ENCODE results near the gene MBLAC1.
"Not testable (repeated sequence)": the region's sequence is repeated elsewhere in the genome, so short reads cannot be mapped to it uniquely, and the experiment has no call there.

Gene MBLAC1

DNA sequence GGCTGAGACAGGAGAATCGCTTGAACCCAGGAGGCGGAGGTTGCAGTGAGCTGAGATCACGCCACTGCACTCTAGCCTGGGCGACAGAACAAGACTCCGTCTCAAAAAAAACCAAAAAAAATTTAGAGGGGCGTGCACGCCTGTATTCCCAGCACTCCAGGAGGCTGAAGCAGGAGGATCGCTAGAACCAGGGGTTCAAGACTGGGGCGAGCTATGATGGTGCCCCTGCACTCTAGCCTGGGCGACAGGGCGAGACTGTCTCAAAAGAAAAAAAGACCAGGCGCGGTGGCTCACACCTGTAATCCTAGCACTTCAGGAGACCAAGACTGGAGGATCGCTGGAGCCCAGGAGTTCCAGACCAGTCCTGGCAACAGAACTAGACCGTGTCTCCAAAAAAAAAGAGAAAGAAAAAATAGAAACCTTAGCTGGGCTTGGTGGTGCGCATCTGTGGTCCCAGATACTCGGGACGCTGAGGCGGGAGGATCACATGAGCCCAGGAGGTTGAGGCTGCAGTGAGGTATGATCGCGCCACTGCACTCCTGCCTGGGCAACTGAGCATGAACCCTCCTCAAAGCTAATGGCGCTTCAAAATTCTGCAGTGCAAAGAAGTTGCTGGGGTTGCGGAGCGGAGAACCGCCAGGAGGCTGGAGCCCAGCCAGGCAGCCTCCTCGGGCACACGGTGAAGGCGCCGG, 382 bp upstream of the MBLAC1 start:
- intact Hi-C loops (cut with DNase I; ENCODE audit: low total_unique reads): loop anchor here (2.0 kb wide), 1 partner anchor 26 kb away; the partner anchor contains the start of genes AP4M1 and MCM7
- H3K9me3 ChIP-seq: no peaks in the 10 kb centered on the region
- peak overlapping the region; percentile 68 to 88 for H3K4me3 ChIP-seq
- H3K4me1 ChIP-seq: peaks cover 0 to 35% (median 14%) of the 10 kb centered on the region in 4 donors
- TF ChIP-seq, protein P1, sequence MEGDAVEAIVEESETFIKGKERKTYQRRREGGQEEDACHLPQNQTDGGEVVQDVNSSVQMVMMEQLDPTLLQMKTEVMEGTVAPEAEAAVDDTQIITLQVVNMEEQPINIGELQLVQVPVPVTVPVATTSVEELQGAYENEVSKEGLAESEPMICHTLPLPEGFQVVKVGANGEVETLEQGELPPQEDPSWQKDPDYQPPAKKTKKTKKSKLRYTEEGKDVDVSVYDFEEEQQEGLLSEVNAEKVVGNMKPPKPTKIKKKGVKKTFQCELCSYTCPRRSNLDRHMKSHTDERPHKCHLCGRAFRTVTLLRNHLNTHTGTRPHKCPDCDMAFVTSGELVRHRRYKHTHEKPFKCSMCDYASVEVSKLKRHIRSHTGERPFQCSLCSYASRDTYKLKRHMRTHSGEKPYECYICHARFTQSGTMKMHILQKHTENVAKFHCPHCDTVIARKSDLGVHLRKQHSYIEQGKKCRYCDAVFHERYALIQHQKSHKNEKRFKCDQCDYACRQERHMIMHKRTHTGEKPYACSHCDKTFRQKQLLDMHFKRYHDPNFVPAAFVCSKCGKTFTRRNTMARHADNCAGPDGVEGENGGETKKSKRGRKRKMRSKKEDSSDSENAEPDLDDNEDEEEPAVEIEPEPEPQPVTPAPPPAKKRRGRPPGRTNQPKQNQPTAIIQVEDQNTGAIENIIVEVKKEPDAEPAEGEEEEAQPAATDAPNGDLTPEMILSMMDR (IDR thresholded peaks at IDR 0.05): peak in 1 of 2 experiments; percentile 16
- no peaks in the 10 kb centered on the region for H3K27me3 ChIP-seq
- no peak for DNase-seq
- H3K27ac ChIP-seq: peak overlapping the region; percentile 82 to 87
- H3K36me3 ChIP-seq: peaks cover 0 to 27% (median 4%) of the 10 kb centered on the region in 3 donors

DNA sequence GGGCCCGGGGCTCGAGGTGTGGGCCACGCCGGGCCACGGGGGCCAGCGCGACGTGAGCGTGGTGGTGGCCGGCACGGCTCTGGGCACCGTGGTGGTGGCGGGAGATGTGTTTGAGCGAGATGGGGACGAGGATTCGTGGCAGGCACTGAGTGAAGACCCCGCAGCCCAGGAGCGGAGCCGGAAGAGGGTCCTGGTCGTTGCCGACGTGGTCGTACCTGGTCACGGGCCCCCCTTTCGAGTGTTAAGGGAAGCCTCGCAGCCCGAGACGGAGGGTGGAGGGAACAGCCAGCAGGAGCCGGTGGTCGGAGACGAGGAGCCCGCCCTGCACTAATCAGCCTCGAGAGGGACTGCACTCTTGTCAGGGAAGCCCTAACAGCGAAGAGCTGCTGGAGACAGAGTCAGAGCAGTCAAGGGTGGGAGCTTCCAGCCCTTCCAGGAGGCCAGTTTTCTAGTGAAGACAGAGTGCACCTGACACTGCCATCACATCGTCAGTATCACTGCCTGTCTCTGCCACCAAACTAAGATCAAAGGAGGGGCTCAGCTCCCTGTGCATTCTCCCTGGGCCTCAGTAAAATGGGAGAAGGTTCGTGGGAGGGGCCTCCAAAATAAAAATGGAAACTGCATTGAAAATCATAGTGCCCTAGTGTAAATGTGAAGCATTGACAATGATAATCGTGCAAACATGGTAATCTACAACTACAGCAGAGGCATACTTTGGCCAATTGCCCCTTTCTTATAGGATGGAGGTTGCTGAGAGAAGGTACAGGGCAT, 1.3 kb downstream of the MBLAC1 start:
- no peak for DNase-seq
- Histone ChIP-seq H3K27ac (peak overlapping the region; percentile 82 to 87), H3K9me3 (no peaks in the 10 kb centered on the region), H3K36me3 (peaks cover 0 to 16% (median 4%) of the 10 kb centered on the region in 3 donors), H3K4me3 (peak overlapping the region; percentile 68 to 88), H3K4me1 (peaks cover 0 to 31% (median 15%) of the 10 kb centered on the region in 4 donors), H3K27me3 (no peaks in the 10 kb centered on the region)
- TF ChIP-seq, protein P1 (IDR thresholded peaks at IDR 0.05): no peak
- intact Hi-C loops (cut with DNase I; ENCODE audit: low total_unique reads): loop anchor here (2.0 kb wide), 1 partner anchor 27 kb away; the partner anchor contains the start of genes AP4M1 and MCM7

DNA sequence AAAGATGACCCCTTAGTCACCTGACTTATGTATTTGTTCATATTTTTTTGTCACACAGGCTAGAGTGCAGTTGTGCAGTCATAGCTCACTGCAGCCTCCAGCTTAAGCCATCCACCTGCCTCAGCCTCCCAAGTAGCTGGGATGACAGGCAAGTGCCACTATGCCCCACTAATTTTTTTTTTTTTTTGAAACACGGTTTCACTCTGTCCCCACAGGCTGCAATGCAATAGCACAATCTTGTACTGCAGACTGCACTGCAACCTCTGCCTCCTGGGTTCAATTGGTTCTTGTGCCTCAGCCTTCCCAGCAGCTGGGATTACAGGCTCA, 1.8 kb downstream of the MBLAC1 start:
- peaks cover 0 to 31% (median 15%) of the 10 kb centered on the region in 4 donors for H3K4me1 ChIP-seq
- DNase-seq: no peak
- no peaks in the 10 kb centered on the region for H3K9me3 ChIP-seq
- TF ChIP-seq, protein P1 (IDR thresholded peaks at IDR 0.05): no peak
- H3K4me3 ChIP-seq: peak overlapping the region in 1 of 2 donors; percentile 88
- peak overlapping the region in 1 of 2 donors; percentile 87 for H3K27ac ChIP-seq
- H3K36me3 ChIP-seq: peaks cover 0 to 11% (median 2%) of the 10 kb centered on the region in 3 donors
- H3K27me3 ChIP-seq: no peaks in the 10 kb centered on the region
- intact Hi-C loops (cut with DNase I; ENCODE audit: low total_unique reads): no loop called here

DNA sequence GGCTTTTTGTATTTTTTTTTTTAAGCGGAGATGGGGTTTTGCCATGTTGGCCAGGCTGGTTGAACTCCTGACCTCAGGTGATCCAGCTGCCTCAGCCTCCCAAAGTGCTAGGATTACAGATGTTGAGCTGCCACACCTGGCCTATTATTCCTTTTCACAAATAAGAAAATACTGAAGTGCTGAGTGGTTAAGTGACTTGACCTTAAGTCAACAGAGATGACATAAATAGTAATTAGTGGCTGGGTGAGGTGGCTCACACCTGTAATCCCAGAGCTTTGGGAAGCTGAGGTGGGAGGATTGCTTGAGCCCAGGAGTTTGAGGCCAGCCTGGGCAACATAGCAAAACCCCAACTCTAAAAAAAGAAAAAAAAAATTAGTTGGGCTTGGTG, 3.4 kb downstream of the MBLAC1 start:
- H3K4me3 ChIP-seq; intact Hi-C loops (cut with DNase I; ENCODE audit: low total_unique reads); DNase-seq; H3K27ac ChIP-seq; H3K36me3 ChIP-seq; H3K27me3 ChIP-seq; H3K9me3 ChIP-seq: not testable (repeated sequence)
- H3K4me1 ChIP-seq: peaks cover 0 to 31% (median 15%) of the 10 kb centered on the region in 4 donors

DNA sequence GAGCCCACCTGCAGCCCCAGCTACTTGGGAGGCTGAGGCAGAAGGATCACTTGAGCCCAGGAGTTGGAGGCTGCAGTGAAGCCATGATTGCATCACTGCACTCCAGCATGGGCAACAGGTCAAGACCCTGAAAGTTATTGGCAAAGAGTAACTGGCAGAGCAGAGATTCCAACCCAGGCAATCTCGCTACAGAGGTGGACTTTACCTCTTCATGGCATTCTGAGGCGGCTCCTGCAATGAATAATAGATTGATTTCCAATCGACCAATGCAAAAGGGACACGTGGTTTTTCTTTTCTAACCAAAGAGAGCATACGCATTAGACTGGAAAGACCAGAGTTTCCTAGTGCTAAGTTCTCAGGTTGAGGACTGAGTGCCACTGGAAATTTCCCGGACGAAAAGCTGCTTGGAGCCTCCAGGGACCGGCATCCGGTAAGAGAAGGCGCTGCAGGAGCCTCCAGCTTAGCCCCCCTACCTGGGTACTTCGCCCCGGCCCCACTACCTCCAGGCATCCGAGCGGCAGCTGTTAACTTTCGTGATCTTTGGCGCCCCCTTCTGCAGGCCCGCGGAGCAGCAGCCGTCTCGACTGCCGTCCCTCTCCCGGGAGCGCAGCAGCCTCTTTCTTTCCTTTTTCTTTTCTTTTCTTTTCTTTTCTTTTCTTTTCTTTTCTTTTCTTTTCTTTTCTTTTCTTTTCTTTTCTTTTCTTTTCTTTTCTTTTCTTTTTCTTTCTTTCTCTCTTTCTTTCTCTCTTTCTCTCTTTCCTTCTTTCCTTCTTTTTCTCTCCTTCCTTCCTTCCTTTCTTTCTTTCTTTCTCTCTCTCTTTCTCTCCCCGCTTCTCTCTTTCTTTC, 4.1 kb downstream of the MBLAC1 start:
- peak; percentile 72 to 86 for DNase-seq
- H3K4me3 ChIP-seq: peak overlapping the region in 1 of 2 donors; percentile 19
- H3K27ac ChIP-seq: no peak overlapping the region

More for the DNA sequence above, 4.1 kb downstream of the MBLAC1 start:
- Histone ChIP-seq H3K9me3 (no peaks in the 10 kb centered on the region), H3K27me3 (no peaks in the 10 kb centered on the region), H3K36me3 (no peaks in the 10 kb centered on the region), H3K4me1 (peaks cover 0 to 26% (median 12%) of the 10 kb centered on the region in 4 donors)
- intact Hi-C loops (cut with DNase I; ENCODE audit: low total_unique reads): no loop called here
- TF ChIP-seq, protein P1 (IDR thresholded peaks at IDR 0.05): peak; percentile 80 to 89
